A673 (cell line): ENCODE results near the gene ARHGEF1.

Source experiments
- CTCF ChIP-seq: fragments of 300-800, 200-600 bp; sonication (generic); conservative IDR thresholded peaks from 2 replicates; pipeline ENCODE4 v1.5.1; 2017; ENCODE audit warnings: low read depth, mild to moderate bottlenecking, antibody characterized with exemption, low read length, moderate library complexity, mixed read lengths
- EZH2 ChIP-seq: fragments of 200-600 bp; sonication (generic); IDR thresholded peaks from 2 replicates; pipeline ENCODE4 v1.6.1; 2017; ENCODE audit warnings: borderline replicate concordance, low read depth, mild to moderate bottlenecking, mixed read lengths, antibody characterized with exemption, low read length; ENCODE audit not compliant: poor library complexity, severe bottlenecking

GRCh38 chr19:41912899-41913537 is 30.0 kb downstream of the ARHGEF1 start:
- TF ChIP-seq CTCF (no peak), EZH2 (no peak)
